T47D (cell line): ENCODE measurements around the gene C16orf87.

Source experiments
- DNase-seq, 2 experiments: peaks; one replicate each; pipeline versions ENCODE4 v3.0.0 to v3.0.0-alpha.2; 2011 to 2012; ENCODE audit warnings: low read depth in 1 of 2, low spot score in 1 of 2
- JUND ChIP-seq: IDR thresholded peaks from 2 replicates; pipeline ENCODE4 v1.6.1; 2012; ENCODE audit warnings: low read depth
- in situ Hi-C: cut with HindIII; loops from 2 replicates; pipeline ENCODE4 v1.10.0; 2016; ENCODE audit warnings: low sequenced_read_pairs, low pct_unique_long_range_greater_than_20kb

C16orf87 gene

GRCh38 chr16:46853713-46854443 is 22.9 kb upstream of the C16orf87 start:
- DNase-seq, result peak; percentile 62 to 81
- TF ChIP-seq JUND, result no peak
- in situ Hi-C loops, result no loop called here

GRCh38 chr16:46852130-46852529 is 21.1 kb upstream of the C16orf87 start:
- no peak for DNase-seq
- in situ Hi-C loops, result no loop called here
- TF ChIP-seq JUND, result no peak

GRCh38 chr16:46850619-46851555 is 19.9 kb upstream of the C16orf87 start:
- DNase-seq, result no peak
- in situ Hi-C loops, result no loop called here
- TF ChIP-seq JUND, result no peak

- no peak for DNase-seq
- TF ChIP-seq JUND, result no peak
- in situ Hi-C loops, result no loop called here
Measured at GRCh38 chr16:46848768-46849764, 18.1 kb upstream of the C16orf87 start.

- TF ChIP-seq JUND, result no peak
- DNase-seq, result no peak
- in situ Hi-C loops, result no loop called here
Measured at GRCh38 chr16:46845952-46846351, 15.0 kb upstream of the C16orf87 start.

- DNase-seq, result no peak
- in situ Hi-C loops, result no loop called here
- TF ChIP-seq JUND, result no peak
Measured at GRCh38 chr16:46844771-46845170, 13.8 kb upstream of the C16orf87 start.

GRCh38 chr16:46843898-46844642 is 13.1 kb upstream of the C16orf87 start:
- no peak for TF ChIP-seq JUND
- in situ Hi-C loops, result no loop called here
- no peak for DNase-seq

GRCh38 chr16:46842192-46842895 is 11.4 kb upstream of the C16orf87 start:
- no peak for TF ChIP-seq JUND
- no peak for DNase-seq
- in situ Hi-C loops, result no loop called here

GRCh38 chr16:46839986-46840443 is 9.0 kb upstream of the C16orf87 start:
- DNase-seq, result no peak
- TF ChIP-seq JUND, result no peak
- in situ Hi-C loops, result no loop called here

GRCh38 chr16:46836534-46837530 is 5.9 kb upstream of the C16orf87 start:
- no peak for DNase-seq
- in situ Hi-C loops, result no loop called here
- TF ChIP-seq JUND, result no peak
